ENCODE results near the gene ASB14.
A peak's percentile ranks its signal among the peaks of the same experiment; 100 is the strongest.
"Not testable (repeated sequence)": the region's sequence is repeated elsewhere in the genome, so short reads cannot be mapped to it uniquely, and the experiment has no call there.

ASB14 gene

DNA sequence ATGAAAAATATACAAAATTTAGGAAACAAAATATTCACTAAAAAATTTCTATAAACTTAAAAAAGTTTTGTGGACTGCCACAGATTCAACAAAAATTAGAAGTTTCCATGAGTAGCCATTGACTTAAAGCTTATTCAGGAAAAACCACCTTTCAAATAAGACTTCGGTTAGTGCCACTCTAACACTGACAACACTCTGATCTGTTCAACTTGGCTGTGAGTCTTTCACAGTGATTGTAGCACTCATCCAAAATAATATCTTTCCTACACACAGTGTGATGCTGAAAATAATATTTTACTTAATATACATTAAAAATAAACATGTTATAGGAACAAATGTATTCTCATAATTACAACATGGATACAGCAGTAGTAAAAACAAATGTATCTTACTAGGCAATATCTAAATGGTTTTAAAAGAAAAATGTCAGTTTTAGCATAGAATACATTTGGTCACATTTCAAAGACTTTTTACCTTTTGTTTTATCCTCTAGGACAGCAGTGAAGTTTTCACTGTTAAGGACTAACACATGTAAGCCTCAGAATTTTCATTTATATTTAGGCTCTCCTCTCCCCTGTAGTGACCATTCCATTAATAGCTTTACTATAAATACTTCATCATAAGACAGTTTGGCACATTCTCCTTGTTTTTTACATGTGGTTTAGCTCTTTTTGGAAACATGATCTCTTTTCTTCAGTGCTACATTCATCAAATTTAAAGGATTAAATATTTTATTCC, at the start of gene ASB14:
ASB14 (minus strand) TSS at position 527 of the 738 bp plus-strand sequence. CDS start 652 bp downstream, outside the sequence.
- DNase-seq (ENCODE audit: low spot score): no peak

DNA sequence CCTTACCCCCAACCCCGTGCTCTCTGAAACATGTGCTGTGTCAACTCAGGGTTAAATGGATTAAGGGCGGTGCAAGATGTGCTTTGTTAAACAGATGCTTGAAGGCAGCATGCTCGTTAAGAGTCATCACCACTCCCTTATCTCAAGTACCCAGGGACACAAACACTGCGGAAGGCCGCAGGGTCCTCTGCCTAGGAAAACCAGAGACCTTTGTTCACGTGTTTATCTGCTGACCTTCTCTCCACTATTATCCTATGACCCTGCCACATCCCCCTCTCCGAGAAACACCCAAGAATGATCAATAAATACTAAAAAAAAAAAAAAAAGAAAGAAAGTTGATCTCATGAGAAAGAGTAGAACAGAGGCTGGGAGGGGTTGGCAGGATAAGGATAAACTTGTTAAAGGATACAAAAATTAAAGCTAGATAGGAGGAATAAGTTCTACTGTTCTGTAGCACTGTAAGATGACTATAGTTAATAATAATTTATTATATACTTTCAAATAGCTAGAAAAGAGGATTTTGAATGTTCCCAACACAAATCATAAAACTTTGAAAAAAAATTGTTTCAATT, 46.7 kb upstream of the ASB14 start:
- not testable (repeated sequence) for DNase-seq (ENCODE audit: low spot score)

DNA sequence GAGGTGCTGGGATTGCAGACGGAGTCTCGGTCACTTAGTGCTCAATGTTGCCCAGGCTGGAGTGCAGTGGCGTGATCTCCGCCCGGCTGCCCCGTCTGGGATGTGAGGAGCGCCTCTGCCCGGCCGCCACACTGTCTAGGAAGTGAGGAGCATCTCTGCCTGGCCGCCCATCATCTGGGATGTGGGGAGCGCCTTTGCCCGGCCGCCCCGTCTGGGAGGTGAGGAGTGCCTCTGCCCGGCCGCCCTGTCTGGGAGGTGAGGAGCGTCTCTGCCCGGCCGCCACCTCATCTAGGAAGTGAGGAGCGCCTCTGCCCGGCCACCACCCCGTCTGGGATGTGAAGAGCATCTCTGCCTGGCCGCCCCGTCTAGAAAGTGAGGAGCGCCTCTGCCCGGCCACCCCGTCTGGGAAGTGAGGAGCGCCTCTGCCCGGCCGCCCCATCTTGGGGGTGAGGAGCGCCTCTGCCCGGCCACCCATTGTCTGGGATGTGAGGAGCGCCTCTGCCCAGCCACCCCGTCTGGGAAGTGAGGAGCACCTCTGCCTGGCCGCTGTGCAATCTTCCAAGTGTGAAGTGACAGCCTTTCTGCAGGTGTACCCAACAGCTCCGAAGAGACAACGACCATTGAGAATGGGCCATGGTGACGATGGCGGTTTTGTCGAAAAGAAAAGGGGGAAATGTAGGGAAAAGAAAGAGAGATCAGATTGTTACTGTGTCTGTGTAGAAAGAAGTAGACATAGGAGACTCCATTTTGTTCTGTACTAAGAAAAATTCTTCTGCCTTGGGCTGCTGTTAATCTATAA, 46.0 kb upstream of the ASB14 start:
- not testable (repeated sequence) for DNase-seq (ENCODE audit: low spot score)

DNA sequence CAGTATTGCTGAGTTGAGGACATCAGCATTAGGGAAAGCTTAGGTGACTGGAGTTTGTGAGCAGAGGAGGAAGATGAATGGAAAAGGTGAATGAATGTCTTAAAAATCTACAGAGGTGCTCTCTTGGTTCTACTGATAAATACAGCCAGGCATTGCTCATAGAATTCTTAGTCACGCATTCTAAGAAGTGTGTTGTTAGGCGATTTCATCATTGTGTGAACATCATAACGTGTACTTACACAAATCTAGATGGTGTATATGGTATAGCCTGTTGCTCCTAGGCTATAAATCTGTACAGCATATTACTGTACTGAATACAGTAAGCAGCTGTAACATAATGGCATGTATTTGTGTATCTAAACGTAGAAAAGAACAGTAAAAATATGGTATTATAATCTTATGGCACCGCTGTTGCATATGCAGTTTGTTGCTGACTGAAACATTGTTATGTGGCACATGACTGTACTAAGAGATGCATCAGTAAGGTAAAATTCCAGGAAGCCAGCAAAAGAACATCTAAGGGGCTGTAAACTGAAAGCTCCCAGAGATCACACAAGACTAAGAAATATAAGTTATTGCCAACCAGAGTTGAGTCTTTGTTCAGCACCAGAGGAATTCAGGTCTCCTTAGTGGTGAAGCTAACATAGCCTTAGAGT, 42.9 kb upstream of the ASB14 start:
- no peak for DNase-seq (ENCODE audit: low spot score)

DNA sequence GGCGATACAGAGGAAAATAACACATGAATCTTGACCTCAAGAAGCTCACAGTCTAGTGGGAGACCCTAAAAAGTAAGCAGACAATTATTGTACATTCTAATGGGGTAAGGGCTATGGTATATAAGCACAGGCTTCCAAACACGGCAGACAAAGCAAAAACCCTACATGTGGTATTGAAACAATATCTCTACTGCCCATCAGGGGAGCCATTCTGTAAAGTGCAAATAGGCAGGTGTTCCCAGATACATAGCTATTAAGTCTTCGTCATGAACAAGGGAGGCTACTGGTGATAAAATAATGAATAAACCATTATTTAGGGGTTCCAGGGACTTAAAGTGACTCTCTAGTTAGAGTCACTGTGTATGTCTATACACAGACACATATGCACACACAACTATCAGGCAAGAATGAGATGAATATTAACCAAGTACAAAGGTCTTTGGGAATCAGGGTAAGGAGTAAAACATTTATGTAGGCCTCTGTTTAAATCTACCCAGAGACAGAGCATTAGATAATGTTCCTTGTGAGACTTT, 38.7 kb upstream of the ASB14 start:
- DNase-seq (ENCODE audit: low spot score): peak; percentile 19

DNA sequence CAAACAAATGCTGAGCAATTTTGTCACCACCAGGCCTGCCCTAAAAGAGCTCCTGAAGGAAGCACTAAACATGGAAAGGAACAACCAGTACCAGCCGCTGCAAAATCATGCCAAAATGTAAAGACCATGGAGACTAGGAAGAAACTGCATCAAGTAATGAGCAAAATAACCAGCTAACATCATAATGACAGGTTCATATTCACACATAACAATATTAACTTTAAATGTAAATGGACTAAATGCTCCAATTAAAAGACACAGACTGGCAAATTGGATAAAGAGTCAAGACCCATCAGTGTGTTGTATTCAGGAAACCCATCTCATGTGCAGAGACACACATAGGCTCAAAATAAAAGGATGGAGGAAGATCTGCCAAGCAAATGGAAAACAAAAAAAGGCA, 34.0 kb upstream of the ASB14 start:
- not testable (repeated sequence) for DNase-seq (ENCODE audit: low spot score)

DNA sequence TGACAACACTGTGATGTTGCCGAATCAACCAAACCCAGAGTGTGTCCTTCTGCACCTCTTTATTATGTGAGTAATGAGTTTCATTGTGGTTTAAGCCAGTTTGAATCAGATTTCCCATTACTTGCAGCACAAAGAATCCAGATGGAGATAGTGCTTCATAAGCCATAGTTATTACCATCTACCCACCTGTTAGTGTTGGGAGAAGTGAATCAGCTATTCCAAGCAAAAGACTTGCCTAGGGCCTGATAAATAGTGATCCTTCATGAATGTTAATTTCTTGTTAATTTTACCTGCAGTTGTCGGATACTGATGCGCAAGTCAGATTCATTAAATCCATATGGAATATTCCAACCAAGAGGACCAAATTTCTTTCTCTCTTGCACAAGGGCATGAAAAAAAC, 21.7 kb upstream of the ASB14 start:
- DNase-seq (ENCODE audit: low spot score): no peak

DNA sequence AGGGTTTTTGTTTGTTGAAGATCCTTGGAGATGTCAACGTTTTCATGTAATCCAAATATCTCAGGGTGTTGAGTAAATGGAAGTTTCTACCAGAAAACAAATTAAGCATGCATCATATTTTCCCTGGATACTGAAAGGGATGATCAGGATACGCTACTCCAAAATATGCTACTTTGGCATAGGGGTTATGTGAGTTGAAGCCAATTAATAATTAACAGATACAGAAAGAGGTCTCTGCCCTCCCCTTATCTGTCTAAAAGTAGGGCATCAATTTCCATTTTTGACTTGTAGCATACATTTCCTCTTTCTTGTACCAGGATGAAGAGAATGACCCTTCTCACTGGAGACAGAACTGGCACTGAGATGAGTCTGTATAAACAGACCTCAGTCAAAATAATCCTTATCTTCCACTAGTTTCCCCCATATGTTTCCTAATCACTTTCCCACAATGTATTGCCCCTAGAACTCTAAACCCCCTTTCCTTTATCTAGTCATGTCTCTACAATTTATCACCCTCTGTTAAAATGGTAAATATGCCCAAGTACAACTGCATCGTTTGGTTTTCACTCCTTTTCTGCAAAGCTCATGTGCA, 17.4 kb upstream of the ASB14 start:
- DNase-seq (ENCODE audit: low spot score): no peak

DNA sequence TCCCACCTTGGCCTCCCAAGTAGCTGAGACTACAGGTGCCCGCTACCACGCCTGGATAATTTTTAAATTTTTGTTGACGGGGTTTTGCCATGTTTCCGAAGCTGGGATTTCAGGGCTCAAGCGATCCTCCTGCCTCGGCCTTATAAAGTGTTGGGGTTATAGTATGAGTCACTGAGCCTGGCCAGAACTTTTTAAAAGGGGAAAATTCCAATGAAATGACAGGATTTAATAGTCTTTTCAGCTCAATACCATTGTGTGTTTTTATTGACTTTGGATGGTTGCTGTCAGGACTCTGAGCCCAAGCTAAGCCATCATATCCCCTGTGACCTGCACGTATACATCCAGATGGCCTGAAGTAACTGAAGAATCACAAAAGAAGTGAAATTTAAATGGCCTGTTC, 11.0 kb upstream of the ASB14 start:
- DNase-seq (ENCODE audit: low spot score): not testable (repeated sequence)

DNA sequence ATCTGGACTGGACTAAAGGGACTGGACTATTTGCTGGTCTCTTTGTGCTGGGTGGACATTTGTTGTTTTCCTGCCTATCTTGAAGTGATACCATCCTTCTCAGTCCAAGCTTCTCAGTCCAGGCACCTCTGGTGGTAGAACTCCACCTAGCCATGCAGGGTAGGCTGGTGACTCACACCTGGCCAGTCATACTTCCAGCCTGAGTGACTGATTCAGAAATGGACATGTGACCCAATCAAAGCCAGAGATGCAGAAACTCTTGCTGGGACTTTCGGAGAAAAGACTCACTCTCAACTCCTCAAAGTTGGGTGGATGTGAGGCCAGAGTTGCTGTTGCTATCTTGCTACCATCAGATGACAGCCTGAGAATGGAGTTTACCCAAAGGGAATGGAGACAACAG, 5.6 kb upstream of the ASB14 start:
- DNase-seq (ENCODE audit: low spot score): no peak

DNA sequence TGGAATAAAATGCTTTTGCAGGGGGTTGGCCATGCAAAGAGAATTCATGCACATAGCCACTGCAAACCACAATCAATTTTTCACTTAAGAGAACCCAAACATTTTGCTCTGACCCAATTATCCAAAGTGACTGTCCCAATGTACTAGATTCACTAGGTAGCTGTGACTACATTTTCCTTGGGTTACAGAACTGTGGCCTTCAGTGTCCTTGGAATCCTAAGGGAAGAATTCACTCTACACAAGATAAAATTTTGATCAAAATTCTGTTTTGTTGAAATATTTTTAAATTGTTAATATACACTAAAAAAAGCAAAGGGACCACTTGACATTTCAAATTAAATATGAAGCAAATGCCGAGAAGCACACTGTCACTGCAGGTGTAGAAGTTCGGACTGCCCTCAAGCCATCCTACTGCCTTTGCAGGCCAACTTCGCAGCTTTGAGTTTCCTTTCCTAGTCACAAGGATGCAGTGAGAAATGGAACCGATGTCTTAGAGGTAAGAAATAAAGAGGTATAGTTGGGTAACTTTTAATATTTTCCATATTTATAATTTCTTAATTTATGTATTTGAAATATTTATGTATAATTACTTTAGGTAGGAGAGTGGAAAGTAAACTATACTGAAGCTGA, 527 bp upstream of the ASB14 start:
- DNase-seq (ENCODE audit: low spot score): no peak

DNA sequence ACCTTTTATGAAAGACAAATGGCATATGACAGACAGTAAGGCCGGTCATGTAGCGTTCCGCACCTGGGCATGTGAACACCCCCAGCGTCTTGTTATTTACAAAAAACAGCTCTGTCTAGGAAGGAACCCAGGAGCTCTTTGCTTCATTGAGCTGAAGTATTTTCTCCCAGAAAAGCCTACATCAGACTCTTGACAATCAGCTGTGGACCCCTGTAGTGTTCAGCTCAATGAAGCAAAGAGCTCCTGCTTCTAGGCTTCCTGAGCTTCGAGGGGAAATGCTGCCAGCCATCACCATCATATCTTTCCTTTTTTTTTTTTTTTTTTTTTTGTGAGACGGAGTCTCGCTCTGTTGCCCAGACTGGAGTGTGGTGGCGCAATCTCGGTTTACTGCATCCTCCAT, 4.1 kb downstream of the ASB14 start:
- no peak for DNase-seq (ENCODE audit: low spot score)

DNA sequence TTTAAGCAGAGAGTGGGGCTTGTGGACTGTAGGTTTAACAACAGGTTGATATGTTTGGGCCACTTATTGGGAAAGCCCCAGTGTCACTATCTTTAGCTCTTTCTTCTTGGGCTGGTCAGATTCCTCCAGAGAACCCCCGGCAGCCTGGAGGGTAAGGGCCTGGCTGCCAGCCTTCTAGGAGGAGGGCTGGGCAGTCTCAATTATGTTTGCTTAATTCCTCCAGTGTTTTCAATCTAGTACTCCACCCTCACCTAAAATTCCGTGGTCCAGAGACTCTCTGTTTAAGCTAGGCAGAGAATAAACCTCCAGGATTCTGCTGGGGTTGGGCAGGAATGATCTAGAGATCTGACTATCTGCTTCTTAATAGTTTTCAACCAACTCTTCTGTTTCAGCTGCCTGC, 5.3 kb downstream of the ASB14 start:
- no peak for DNase-seq (ENCODE audit: low spot score)

DNA sequence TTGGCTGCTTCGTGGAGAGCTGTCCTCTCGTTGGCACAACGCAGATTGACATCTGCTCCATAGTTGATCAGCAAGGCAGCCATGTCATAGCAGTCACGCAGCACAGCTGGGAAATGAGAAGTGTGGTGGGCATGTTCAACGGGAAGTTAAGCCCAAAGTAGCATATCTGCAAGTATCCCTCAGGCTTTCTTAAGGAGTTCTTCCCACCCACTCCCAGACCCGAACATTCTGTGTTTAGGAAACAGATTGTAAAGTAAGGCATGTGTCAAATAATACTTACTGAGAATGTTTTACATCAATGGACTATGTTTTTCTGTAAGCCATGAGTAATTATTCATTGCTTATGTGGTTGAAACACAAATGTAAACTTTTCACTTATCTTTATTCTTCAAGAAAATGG, 9.2 kb downstream of the ASB14 start:
- no peak for DNase-seq (ENCODE audit: low spot score)

DNA sequence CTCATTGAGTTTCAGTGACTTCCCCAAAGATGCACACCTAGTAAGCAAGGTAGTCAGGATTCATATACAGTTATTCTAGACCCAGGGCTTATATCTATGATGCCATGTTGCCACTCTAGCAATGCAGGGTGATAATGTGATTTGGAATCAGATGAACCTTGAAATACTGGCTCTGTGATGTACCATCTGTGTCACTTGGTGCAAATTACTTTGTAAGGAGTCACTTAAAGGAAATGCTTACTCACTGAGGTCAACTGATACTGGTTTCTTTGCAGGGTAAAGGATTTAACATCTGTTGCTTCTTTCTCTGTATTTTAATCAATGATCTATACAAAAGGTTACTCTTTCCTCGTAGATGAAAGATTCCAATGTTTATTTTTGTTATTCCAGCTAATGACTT, 10.8 kb downstream of the ASB14 start:
- DNase-seq (ENCODE audit: low spot score): no peak

DNA sequence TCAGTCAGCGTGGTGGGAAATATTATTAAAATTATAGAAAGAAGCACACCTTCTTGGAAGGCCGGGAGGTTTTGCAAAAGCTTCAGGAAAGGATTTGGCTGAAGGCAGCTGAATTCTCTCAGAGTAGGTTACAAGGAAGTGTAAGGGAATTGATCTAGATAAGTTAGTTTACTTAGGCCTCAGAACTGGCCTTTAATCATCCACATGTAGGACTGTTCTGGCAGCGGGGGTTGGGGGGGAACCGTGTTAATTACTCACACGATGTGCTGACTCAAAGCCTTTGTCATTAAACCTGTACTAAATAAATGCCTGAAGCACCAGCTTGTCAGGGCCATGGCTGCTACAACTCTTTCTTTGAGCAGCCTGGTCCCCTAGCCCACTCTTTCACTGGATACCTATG, 12.8 kb downstream of the ASB14 start:
- DNase-seq (ENCODE audit: low spot score): no peak

DNA sequence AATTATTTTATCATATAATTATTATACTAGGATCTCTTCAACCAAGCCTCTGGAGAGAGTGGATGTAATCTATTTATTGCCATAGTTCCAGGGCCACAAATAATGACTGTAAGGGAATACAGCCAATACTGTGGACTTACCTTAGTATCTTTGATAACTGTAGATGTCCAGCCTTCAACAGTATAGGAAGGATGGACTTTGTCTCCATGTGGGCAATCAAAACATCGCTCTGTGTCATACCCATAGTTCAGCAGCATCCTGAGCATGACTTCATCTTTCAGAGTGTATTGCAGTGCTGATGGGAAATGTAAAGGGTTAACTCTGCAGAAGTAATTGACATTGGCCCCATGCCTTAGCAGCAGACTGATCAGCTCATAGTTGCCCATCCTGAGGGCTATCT, 14.2 kb downstream of the ASB14 start:
- no peak for DNase-seq (ENCODE audit: low spot score)

DNA sequence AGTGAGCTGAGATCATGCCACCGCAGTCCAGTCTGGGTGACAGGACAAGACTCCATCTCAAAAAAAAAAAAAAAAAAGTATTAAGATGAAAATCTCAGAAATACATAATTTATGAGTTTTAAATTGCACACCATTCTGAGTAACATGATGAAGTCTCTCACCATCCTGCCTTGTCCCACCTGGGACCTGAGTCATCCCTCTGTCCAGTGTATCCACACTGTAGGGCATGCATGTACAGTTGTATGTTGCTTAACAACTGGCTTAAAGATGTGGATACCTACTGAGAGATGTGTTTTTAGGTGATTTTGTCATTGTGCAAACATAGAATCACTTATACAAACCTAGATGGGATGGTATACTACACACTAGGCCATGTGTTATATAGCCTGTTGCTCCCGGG, 17.1 kb downstream of the ASB14 start:
- no peak for DNase-seq (ENCODE audit: low spot score)

DNA sequence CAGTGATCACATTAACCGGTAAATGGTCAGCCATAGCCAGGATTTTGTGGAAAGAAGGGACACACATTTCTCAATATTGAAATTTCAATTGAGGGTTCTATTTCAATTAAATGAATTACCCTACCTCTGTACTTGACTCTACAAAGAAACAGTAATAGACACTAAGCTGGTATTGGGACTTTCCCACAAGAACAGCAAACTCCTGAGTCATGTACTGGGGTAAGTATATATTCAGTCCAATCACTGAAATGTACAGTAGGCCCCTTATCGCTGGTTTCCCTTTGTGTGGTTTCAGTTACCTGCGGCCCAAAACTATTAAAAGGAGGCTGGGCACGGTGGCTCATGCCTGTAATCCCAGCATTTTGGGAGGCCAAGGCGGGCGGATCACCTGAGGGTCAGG, 17.6 kb downstream of the ASB14 start:
- no peak for DNase-seq (ENCODE audit: low spot score)

DNA sequence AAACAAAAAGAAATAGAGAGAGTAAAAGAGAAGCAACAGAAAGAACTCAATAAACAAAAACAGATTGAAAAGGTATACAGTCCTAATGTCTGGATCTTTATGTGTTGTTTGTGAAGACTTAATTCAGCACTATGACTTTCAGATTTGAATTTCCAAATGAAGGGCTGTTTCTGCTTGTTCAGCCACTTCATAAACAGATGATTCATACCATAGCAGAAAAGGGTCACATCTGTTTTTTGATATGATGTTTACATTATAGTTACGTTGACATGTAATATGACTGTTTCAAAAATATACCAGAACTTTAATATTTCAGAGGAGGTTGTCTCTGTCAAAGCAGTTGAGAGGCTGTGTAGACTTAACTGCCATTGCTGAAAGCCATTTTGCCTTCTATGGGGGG, 24.1 kb downstream of the ASB14 start:
- DNase-seq (ENCODE audit: low spot score): no peak

DNA sequence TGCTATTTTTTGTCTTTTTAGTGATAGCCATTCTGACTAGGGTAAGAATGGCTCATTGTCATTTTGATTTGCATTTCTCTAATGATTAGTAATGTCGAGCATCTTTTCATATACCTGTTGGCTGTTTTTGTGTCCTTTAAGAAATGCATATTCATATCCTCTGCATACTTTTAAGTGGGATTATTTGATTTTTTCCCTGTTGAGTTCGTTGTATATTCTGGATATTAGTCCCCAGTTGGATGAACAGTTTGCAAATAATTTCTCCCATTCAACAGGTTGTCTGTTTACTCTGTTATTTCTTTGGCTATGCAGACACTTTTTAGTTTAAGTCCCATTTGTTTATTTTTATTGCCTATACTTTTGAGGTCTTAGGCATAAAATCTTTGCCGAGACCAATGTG, 30.6 kb downstream of the ASB14 start:
- DNase-seq (ENCODE audit: low spot score): no peak

DNA sequence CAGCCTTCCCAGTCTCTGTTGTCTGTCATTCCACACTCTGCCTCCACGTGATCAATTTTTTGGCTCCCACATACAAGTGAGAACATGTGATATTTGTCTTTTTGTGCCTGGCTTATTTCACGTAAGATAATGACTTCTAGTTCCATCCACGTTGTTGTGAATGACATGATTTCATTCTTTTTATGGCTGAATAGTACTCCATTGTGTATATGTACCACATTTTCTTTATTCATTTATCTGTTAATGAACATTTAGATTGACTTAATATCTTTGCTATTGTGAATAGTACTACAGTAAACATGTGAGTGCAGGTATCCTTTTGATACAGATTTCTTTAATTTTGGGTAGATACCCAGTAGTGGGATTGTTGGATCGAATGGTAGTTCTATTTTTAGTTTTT, 31.4 kb downstream of the ASB14 start:
- DNase-seq (ENCODE audit: low spot score): no peak

Measured in D341Med (cell line).